GM18858 (cell line): Measurements from ENCODE around the gene LRBA.
"Not testable (repeated sequence)": the region's sequence is repeated elsewhere in the genome, so short reads cannot be mapped to it uniquely, and the experiment has no call there.

ENCODE experiments used
- ATAC-seq: cut with Tn5 transposase; IDR thresholded peaks from one replicate; pipeline ENCODE4 v1.9.1; 2021; ENCODE audit not compliant: unreplicated experiment

Gene LRBA, protein sequence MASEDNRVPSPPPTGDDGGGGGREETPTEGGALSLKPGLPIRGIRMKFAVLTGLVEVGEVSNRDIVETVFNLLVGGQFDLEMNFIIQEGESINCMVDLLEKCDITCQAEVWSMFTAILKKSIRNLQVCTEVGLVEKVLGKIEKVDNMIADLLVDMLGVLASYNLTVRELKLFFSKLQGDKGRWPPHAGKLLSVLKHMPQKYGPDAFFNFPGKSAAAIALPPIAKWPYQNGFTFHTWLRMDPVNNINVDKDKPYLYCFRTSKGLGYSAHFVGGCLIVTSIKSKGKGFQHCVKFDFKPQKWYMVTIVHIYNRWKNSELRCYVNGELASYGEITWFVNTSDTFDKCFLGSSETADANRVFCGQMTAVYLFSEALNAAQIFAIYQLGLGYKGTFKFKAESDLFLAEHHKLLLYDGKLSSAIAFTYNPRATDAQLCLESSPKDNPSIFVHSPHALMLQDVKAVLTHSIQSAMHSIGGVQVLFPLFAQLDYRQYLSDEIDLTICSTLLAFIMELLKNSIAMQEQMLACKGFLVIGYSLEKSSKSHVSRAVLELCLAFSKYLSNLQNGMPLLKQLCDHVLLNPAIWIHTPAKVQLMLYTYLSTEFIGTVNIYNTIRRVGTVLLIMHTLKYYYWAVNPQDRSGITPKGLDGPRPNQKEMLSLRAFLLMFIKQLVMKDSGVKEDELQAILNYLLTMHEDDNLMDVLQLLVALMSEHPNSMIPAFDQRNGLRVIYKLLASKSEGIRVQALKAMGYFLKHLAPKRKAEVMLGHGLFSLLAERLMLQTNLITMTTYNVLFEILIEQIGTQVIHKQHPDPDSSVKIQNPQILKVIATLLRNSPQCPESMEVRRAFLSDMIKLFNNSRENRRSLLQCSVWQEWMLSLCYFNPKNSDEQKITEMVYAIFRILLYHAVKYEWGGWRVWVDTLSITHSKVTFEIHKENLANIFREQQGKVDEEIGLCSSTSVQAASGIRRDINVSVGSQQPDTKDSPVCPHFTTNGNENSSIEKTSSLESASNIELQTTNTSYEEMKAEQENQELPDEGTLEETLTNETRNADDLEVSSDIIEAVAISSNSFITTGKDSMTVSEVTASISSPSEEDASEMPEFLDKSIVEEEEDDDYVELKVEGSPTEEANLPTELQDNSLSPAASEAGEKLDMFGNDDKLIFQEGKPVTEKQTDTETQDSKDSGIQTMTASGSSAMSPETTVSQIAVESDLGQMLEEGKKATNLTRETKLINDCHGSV (N-terminal part only)

GRCh38 chr4:151014521-151015458 lies at the start of gene LRBA:
Gene LRBA, minus strand, starts transcription at chr4:151015284. Its CDS starts 642 bp downstream, at chr4:151014642.
- peak; percentile 33 for ATAC-seq

- not testable (repeated sequence) for ATAC-seq
These were observed 48.1 kb upstream of the LRBA start for GRCh38 chr4:151063143-151063542.

GRCh38 chr4:151055539-151055938 lies 40.5 kb upstream of the LRBA start:
- ATAC-seq: no peak

DNA sequence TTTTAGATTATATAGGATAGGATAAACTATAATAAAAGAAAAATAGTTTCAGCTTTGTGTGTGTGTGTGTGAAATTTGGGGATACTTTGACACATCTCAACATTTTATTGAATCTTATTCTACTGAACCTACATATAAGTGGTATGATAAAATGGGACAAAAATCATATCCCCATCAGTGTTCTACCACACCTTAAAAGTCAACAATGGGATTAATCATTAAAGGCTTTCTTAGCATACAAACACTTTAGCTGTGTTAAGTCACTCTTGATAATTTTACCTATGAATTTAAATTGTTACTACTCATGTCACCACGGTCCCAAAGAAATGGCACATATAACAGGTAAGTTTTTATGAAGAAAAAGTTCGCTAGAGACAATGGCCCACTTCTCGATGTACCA lies 37.7 kb upstream of the LRBA start:
- ATAC-seq: peak; percentile 13

- no peak for ATAC-seq
These were observed 34.4 kb upstream of the LRBA start for GRCh38 chr4:151049430-151049884.

DNA sequence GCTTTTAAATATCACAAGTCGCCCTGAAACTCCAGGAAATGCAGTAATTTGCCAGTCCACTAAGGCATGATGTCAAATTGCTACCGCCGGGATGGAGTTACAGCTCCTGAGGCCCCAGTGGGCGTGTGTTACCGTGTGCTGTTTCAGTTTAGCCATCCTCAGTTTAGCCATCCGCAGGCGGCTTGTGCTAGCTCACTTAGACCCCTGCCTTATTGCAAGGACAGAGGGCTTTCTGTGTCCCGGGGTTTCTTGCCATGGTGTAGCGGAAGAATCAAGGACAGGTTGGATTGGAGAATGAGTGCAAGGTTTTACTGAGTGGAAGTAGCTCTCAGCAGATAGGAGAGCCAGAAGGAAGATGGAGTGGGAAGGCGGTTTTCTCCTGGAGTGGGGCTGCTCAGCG lies 33.8 kb upstream of the LRBA start:
- no peak for ATAC-seq

DNA sequence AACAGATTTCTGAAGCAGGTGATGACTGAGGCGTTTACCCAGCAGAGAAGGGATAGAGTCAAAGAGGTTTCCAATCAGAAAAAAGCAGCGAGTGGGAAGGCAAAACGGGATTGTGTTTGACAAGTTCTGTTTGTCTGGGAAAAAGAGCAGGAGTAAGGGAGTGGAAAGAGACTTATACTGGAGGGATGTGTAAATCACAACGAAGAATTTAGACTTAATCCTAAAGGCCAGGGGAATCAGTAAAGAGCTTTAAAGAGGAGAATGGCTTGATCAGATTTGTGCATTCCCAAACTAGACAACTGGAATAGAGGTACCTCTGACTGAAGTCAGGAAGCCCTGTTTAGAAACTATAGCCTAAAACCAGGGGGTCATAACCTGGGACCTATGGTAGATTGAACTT lies 31.5 kb upstream of the LRBA start:
- ATAC-seq: no peak

GRCh38 chr4:151045907-151046306 lies 30.8 kb upstream of the LRBA start:
- ATAC-seq: no peak

DNA sequence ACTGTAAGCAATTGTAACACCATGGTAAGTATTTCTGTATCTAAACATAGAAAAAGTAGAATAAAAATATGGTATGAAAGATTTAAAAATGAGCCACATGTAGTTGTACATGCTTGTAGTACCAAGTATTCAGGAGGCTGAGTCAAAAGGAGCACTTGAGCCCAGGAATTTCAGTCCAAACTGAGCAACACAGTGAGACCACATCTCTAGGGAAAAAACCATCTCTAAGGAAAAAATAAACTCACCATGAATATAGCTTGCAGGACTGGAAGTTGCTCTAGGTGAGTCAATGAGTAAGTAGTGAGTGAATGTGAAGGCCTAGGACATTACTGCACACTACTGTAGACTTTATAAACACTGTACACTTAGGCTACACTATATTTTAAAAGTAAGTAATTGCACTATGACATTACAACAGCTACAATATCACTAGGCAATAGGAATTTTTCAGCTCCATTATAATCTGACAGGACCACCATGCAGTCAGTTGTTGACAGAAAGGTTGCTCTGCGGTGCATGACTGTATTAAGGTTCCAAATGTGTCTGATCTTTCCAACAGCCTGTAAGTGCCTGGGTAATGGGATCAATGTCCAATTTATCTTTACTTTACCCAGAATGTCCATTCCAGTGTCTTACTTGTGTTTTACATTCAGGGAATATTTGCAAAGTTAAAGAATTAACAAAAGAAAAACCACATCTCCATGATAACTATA lies 28.9 kb upstream of the LRBA start:
- ATAC-seq: no peak

DNA sequence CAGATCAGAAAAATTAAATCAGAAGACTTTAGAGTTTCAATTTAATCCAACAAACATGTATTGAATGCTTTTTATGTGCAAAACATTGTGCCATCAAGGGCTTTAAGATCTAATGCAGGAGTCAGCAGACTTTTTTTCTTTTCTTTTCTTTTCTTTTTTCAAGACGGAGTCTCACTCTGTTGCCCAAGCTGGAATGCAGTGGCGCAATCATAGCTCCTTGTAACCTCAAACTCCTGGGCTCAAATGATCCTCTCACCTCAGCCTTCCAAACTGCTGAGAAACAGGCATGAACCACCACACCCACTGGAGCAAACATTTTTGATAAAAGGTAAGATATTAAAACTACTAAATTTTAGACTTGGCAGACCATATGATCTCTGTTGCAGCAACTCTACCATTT lies 24.6 kb upstream of the LRBA start:
- no peak for ATAC-seq

DNA sequence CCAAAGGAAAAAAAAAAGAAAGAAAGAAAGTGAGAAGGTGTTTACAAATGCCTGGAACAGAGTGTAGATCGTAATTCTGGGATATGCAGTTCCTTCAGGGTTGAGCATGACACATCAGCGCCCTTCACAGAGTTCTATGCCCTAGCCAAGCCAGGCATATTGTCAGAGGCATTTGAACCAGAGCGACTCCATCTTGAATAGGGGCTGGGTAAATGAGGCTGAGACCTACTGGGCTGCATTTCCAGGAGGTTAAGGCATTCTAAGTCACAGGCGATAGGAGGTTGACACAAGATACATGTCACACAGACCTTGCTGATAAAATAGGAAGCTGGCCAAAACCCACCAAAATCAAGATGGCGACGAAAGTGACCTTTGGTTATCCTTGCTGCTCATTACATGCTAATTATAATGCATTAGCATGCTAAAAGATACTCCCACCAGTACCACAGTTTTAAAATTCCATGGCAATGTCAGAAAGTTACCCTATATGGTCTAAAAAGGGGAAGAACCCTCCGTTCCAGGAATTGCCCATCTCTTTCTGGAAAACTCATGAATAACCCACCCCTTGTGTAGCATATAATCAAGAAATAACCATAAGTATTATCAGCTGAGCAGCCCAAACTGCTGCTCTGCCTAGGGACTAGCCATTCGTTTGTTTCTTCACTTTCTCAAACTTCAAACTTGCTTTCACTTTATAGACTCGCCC lies 23.5 kb upstream of the LRBA start:
- no peak for ATAC-seq

- no peak for ATAC-seq
These were observed 20.8 kb upstream of the LRBA start for GRCh38 chr4:151035911-151036310.

GRCh38 chr4:151035328-151035727 lies 20.2 kb upstream of the LRBA start:
- ATAC-seq: no peak

GRCh38 chr4:151034829-151035228 lies 19.7 kb upstream of the LRBA start:
- no peak for ATAC-seq

GRCh38 chr4:151031831-151032605 lies 16.9 kb upstream of the LRBA start:
- no peak for ATAC-seq

DNA sequence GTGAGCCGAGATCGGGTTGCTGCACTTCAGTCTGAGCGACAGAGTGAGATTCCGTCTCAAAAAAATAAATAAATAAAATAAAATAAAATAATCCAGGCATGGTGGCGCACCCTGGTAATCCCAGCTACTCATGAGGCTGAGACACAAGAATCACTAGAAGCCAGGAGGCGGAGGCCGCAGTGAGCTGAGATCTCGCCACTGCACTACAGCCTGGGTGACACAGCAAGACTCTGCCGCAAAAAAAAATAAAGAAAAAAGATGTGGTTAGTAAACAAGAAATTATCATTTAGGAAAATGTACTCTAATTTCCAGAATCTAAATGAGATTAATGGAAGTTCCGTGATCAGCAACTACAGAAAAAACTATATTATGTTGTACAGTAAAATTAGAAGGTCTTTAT lies 14.5 kb upstream of the LRBA start:
- ATAC-seq: no peak

DNA sequence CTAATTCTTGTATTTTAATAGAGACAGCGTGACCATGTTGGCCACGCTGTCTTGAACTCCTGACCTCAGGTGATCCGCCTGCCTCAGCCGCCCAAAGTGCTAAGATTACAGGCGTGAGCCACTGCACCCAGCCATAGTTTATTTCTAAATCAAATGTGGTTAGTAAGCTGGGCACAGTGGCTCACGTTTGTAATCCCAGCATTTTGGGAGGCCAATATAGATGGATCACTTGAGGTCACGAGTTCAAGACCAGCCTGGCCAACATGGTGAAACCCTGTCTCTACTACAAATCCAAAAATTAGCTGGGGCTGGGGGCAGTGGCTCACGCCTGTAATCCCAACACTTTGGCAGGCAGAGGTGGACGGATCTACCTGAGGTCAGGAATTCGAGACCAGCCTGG lies 13.9 kb upstream of the LRBA start:
- ATAC-seq: not testable (repeated sequence)

GRCh38 chr4:151025759-151026158 lies 10.7 kb upstream of the LRBA start:
- ATAC-seq: no peak
